ENCODE measurements around the gene PCDHA4. TPM values are rescaled to one million over a fixed set of nuclear protein-coding genes. Genes with fewer than 3 reads are reported as not detected.

PCDHA4 gene
- total and polyA plus RNA-seq, 2 of the 8 experiments (the other 6 are each of a cell fraction or from before 2014, with no cell fraction given): 3.7 to 5.7 TPM

DNA sequence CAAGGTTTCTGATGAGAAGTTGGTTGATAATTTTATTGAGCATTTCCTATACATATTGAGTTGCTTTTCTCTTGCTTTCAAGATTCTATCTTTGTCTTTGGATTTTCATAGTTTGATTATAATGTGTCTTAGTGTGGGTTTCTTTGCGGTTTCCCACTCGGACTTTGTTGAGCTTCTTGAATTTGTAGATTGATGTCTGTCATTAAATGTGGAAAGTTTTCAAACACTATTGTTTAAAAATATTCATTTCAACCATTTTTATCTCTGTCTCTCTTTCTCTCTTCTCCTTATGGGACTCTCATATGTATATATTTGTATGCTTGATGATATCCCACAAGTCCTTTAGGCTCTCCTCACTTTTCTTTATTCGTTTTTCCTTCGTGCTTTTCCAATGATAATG lies 39.4 kb upstream of the PCDHA4 start:
- no peak overlapping the region for H4K8ac ChIP-seq (ENCODE audit: extremely low read depth, insufficient read depth, low read length)
- H2BK120ac ChIP-seq (replicated peaks; ENCODE audit: low read depth, low read length): no peak overlapping the region
- H3K27ac ChIP-seq (ENCODE audit: low read depth, low read length): no peak overlapping the region
- no peak overlapping the region for H2BK5ac ChIP-seq (ENCODE audit: low read depth, low read length)
- H3K18ac ChIP-seq (ENCODE audit: extremely low read depth, low read length): no peak overlapping the region
- H3K27me3 ChIP-seq (replicated peaks in 1 of 4; ENCODE audit: control insufficient read depth in 3 of 4, extremely low read depth in 1 of 4, insufficient read depth in 3 of 4, low read length in 3 of 4): no peaks in the 10 kb centered on the region
- no peak overlapping the region for H3K9ac ChIP-seq (replicated peaks in 1 of 4; ENCODE audit: extremely low read depth in 1 of 4, low read depth in 3 of 4, low read length in 3 of 4)
- 85% methylated on average over 4 of the region's 4 CpGs; no CpG with 5 or more reads in 1 of the 2 experiments for WGBS, 2 experiments (ENCODE audit: extremely low coverage in 1 of 2, insufficient coverage in 1 of 2, insufficient read length in 1 of 2, insufficient replicate concordance in 2 of 2, low coverage in 1 of 2, low lambda C conversion rate in 2 of 2, missing lambda C conversion rate in 1 of 2)
- CTCF ChIA-PET (ENCODE audit: partially characterized antibody): interaction anchor here (1.8 kb wide), 1 partner anchor 19 kb away, joined by 6 read pairs; the partner anchor contains the start of gene PCDHA1
- no peaks in the 10 kb centered on the region for H3K79me1 ChIP-seq (ENCODE audit: low read depth, low read length)
- H3K79me2 ChIP-seq (ENCODE audit: control insufficient read depth in 1 of 2, insufficient read depth in 2 of 2, low read length in 2 of 2): no peaks in the 10 kb centered on the region
- no peak overlapping the region for H2AFZ ChIP-seq (ENCODE audit: low read length)
- no peaks in the 10 kb centered on the region; a peak in 1 of 8 replicates for H3K36me3 ChIP-seq (ENCODE audit: control insufficient read depth in 2 of 4, insufficient read depth in 4 of 4, low read length in 3 of 4)
- H4K91ac ChIP-seq (replicated peaks; ENCODE audit: insufficient read length, low read length): no peak overlapping the region
- H3K23me2 ChIP-seq (ENCODE audit: low read depth, low read length): no peaks in the 10 kb centered on the region
- H3K23ac ChIP-seq (ENCODE audit: insufficient read length): no peak overlapping the region
- no peak overlapping the region for H2BK12ac ChIP-seq (ENCODE audit: low read depth, low read length)
- no peaks in the 10 kb centered on the region for H4K20me1 ChIP-seq (replicated peaks in 1 of 2; ENCODE audit: control insufficient read depth in 1 of 2, insufficient read depth in 2 of 2, low read length in 2 of 2)
- FAIRE-seq (no peak), DNase-seq (ENCODE audit: low read depth in 1 of 2, low spot score in 2 of 2) (no peak)
- H3K4me3 ChIP-seq (ENCODE audit: extremely low read depth in 1 of 4, insufficient read depth in 2 of 4, low read depth in 3 of 4, low read length in 4 of 4): no peak overlapping the region
- TF ChIP-seq RAD21 (IDR thresholded peaks at IDR 0.05 in 1 of 2, conservative IDR thresholded peaks at IDR 0.05 in 1 of 2; ENCODE audit: low read depth in 2 of 2, low read length in 2 of 2) (no peak), SIN3A (conservative IDR thresholded peaks at IDR 0.05 in 1 of 2, IDR thresholded peaks at IDR 0.05 in 1 of 2; ENCODE audit: low read depth in 1 of 2, low read length in 2 of 2) (no peak), BRCA1 (IDR thresholded peaks at IDR 0.05; ENCODE audit: low read depth, low read length) (no peak), SAP30 (IDR thresholded peaks at IDR 0.05; ENCODE audit: insufficient read depth, insufficient replicate concordance, low read length) (no peak), RNF2 (IDR thresholded peaks at IDR 0.05; ENCODE audit: borderline replicate concordance, low read depth, low read length, missing control alignments, poor library complexity, severe bottlenecking) (no peak), BCL11A (IDR thresholded peaks at IDR 0.05; ENCODE audit: low read depth in 2 of 2, low read length in 2 of 2) (no peak), RBBP5 (IDR thresholded peaks at IDR 0.05; ENCODE audit: borderline replicate concordance, low read depth, low read length) (no peak), TEAD4 (IDR thresholded peaks at IDR 0.05; ENCODE audit: low read depth, low read length) (no peak), KDM4A (IDR thresholded peaks at IDR 0.05; ENCODE audit: low read depth, low read length, severe bottlenecking) (no peak), TCF12 (IDR thresholded peaks at IDR 0.05; ENCODE audit: low read depth, low read length) (no peak), SIX5 (IDR thresholded peaks at IDR 0.05; ENCODE audit: low read depth, low read length) (no peak)
- no peak overlapping the region for H2BK20ac ChIP-seq (ENCODE audit: low read length)
- no peak overlapping the region for H3K4me2 ChIP-seq (ENCODE audit: insufficient read depth in 1 of 2, low read depth in 2 of 2, low read length in 2 of 2)
- H4K5ac ChIP-seq (ENCODE audit: insufficient read length, low read depth, low read length): no peak overlapping the region
- no peak overlapping the region for H3K4ac ChIP-seq (replicated peaks; ENCODE audit: insufficient read length, low read depth, low read length)
- peaks cover 52 to 72% of the 10 kb centered on the region in 2 experiments for H3K9me3 ChIP-seq (ENCODE audit: insufficient read depth in 2 of 2, low read depth in 1 of 2, low read length in 1 of 2)
- H2AK5ac ChIP-seq (ENCODE audit: low read depth, low read length): no peak overlapping the region
- POLR2A ChIA-PET (ENCODE audit: partially characterized antibody): no interaction called here
- no peaks in the 10 kb centered on the region for H3K4me1 ChIP-seq (replicated peaks in 1 of 4; ENCODE audit: control insufficient read depth in 3 of 4, insufficient read depth in 4 of 4, low read length in 3 of 4)
- no peak overlapping the region for H3K56ac ChIP-seq (replicated peaks; ENCODE audit: insufficient read length, low read depth, low read length)
- H3K14ac ChIP-seq (ENCODE audit: insufficient read length): no peak overlapping the region
- no peak overlapping the region for H2BK15ac ChIP-seq (ENCODE audit: low read length)
